ENCODE data around the gene LMO3. TPM values are rescaled to one million over a fixed set of nuclear protein-coding genes. Genes with fewer than 3 reads are reported as not detected.

The LMO3 gene
- total and polyA plus RNA-seq, 2 of the 4 experiments (the other 2 are of a cell fraction), result 0.54 to 0.84 TPM

DNA sequence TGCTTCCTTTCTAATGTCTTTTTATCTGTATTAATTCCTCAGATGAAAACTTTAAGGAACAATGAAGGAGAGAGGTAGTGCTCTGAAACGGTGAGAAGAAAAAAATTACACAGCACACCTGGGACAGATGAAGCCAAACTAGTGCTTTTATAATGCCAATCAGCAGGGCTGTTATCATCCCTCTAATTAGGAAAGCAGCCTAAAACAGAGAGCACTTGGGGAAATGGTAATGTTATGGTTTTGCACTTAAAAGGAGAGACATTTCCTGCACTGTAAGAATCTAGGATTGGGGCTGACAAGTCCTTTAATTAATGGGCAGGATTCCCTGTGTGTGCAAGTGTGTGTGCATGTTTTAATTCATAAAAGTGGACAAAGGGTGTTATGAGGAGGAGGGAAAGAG is 4.8 kb upstream of the LMO3 start:
- Histone ChIP-seq H3K9me1 (ENCODE audit: insufficient read depth, low read length) (no peaks in the 10 kb centered on the region; the same call in 1 of the 2 replicates), H2BK120ac (ENCODE audit: low read depth, low read length) (no peak overlapping the region), H4K91ac (ENCODE audit: insufficient read depth, low read depth, low read length) (no peak overlapping the region), H3K4me1 (ENCODE audit: control insufficient read depth, insufficient read depth, low read length) (no peaks in the 10 kb centered on the region), H4K8ac (ENCODE audit: low read depth in 2 of 2, low read length in 2 of 2) (no peak overlapping the region), H3K4ac (ENCODE audit: low read depth, low read length) (no peak overlapping the region), H2AFZ (replicated peaks; ENCODE audit: low read length, poor library complexity) (no peak overlapping the region), H3K14ac (replicated peaks; ENCODE audit: low read depth, low read length) (no peak overlapping the region), H3K9me3 (ENCODE audit: control insufficient read depth, insufficient read depth, low read length) (no peaks in the 10 kb centered on the region), H4K20me1 (ENCODE audit: insufficient read depth, low read length) (no peaks in the 10 kb centered on the region), H3K56ac (ENCODE audit: extremely low read depth, insufficient read depth, low read length) (no peak overlapping the region), H2BK5ac (ENCODE audit: low read depth, low read length, poor library complexity, severe bottlenecking) (no peak overlapping the region), H3K27ac (ENCODE audit: insufficient read depth, low read length) (no peak overlapping the region), H4K5ac (ENCODE audit: low read depth, low read length) (no peak overlapping the region), H3K4me3 (ENCODE audit: insufficient read depth, low read depth, low read length) (no peak overlapping the region), H3K27me3 (ENCODE audit: control insufficient read depth, insufficient read depth, low read length) (peaks cover 16% of the 10 kb centered on the region), H3K36me3 (ENCODE audit: control insufficient read depth, insufficient read depth, low read length) (no peaks in the 10 kb centered on the region), H3K18ac (ENCODE audit: low read depth, low read length) (no peak overlapping the region), H3K9ac (ENCODE audit: low read depth, low read length) (no peak overlapping the region), H3K79me1 (ENCODE audit: low read depth in 1 of 2, low read length in 2 of 2) (no peaks in the 10 kb centered on the region), H3K23ac (ENCODE audit: low read depth, low read length) (no peak overlapping the region), H2BK15ac (ENCODE audit: low read depth, low read length) (no peak overlapping the region), H2AK9ac (replicated peaks; ENCODE audit: low read depth, low read length, poor library complexity) (no peak overlapping the region), H2BK20ac (ENCODE audit: low read depth, low read length) (no peak overlapping the region), H3K4me2 (ENCODE audit: low read depth, low read length) (no peak overlapping the region), H2AK5ac (ENCODE audit: low read depth, low read length) (no peak overlapping the region)
- dilution Hi-C loops (cut with HindIII; ENCODE audit: low sequenced_read_pairs, unreplicated experiment) (no loop called here), in situ Hi-C loops (cut with MboI; ENCODE audit: low sequenced_read_pairs) (no loop called here), intact Hi-C loops (cut with micrococcal nuclease) (no loop called here)
- ChIA-PET CTCF (interaction anchor here (0.6 kb wide), 1 partner anchor 13 kb away, joined by 3 read pairs; no protein-coding TSS in a partner anchor), POLR2A (ENCODE audit: unreplicated experiment) (interaction anchor here (0.6 kb wide), 1 partner anchor 248 kb away, joined by 6 read pairs; no protein-coding TSS in a partner anchor)
- no peak for ATAC-seq (ENCODE audit: low read depth)
- no CpG with 5 or more reads among the region's 1 CpG for WGBS, 2 experiments (ENCODE audit: extremely low coverage in 2 of 2, insufficient read length in 1 of 2)
- BruUV-seq (replicated peaks), result no TSS peak
- no peak for DNase-seq
- TF ChIP-seq RFX5 (IDR thresholded peaks at IDR 0.05; ENCODE audit: low read depth, low read length) (no peak), CHD1 (IDR thresholded peaks at IDR 0.05; ENCODE audit: low read depth, low read length) (no peak), RAD21 (IDR thresholded peaks at IDR 0.05; ENCODE audit: low read length) (no peak)
- TF ChIP-seq, protein P1, sequence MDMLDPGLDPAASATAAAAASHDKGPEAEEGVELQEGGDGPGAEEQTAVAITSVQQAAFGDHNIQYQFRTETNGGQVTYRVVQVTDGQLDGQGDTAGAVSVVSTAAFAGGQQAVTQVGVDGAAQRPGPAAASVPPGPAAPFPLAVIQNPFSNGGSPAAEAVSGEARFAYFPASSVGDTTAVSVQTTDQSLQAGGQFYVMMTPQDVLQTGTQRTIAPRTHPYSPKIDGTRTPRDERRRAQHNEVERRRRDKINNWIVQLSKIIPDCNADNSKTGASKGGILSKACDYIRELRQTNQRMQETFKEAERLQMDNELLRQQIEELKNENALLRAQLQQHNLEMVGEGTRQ (IDR thresholded peaks at IDR 0.05; ENCODE audit: low read depth, low read length), result no peak
